ENCODE data around the gene C8G.

Gene C8G

GRCh38 chr9:136954270-136955083 is 9.4 kb downstream of the C8G start:
- no peak overlapping the region for H3K4me3 ChIP-seq (ENCODE audit: low read length in 2 of 2)
- no peaks in the 10 kb centered on the region for H3K27me3 ChIP-seq (ENCODE audit: control insufficient read depth in 2 of 2, insufficient read depth in 2 of 2, low read length in 2 of 2)
- H3K9ac ChIP-seq (ENCODE audit: low read depth in 1 of 2, low read length in 2 of 2) = no peak overlapping the region
- H3K36me3 ChIP-seq (ENCODE audit: control insufficient read depth in 2 of 2, insufficient read depth in 2 of 2, low read length in 2 of 2) = no peaks in the 10 kb centered on the region
- H3K27ac ChIP-seq (ENCODE audit: low read depth in 2 of 2, low read length in 2 of 2) = no peak overlapping the region
- no peaks in the 10 kb centered on the region for H3K9me3 ChIP-seq (ENCODE audit: control insufficient read depth in 2 of 2, low read length in 2 of 2)
- H3K4me1 ChIP-seq (ENCODE audit: control insufficient read depth in 2 of 2, insufficient read depth in 2 of 2, low read length in 2 of 2) = peaks cover 6 to 7% of the 10 kb centered on the region in 2 donors

- Histone ChIP-seq H3K4me3 (ENCODE audit: low read length in 2 of 2) (no peak overlapping the region), H3K27ac (ENCODE audit: low read depth in 2 of 2, low read length in 2 of 2) (no peak overlapping the region), H3K4me1 (ENCODE audit: control insufficient read depth in 2 of 2, insufficient read depth in 2 of 2, low read length in 2 of 2) (peaks cover 4% of the 10 kb centered on the region in 2 donors), H3K9me3 (ENCODE audit: control insufficient read depth in 2 of 2, low read length in 2 of 2) (no peaks in the 10 kb centered on the region), H3K9ac (ENCODE audit: low read depth in 1 of 2, low read length in 2 of 2) (no peak overlapping the region), H3K27me3 (ENCODE audit: control insufficient read depth in 2 of 2, insufficient read depth in 2 of 2, low read length in 2 of 2) (no peaks in the 10 kb centered on the region), H3K36me3 (ENCODE audit: control insufficient read depth in 2 of 2, insufficient read depth in 2 of 2, low read length in 2 of 2) (no peaks in the 10 kb centered on the region)
Observed at GRCh38 chr9:136955202-136955942, 10.3 kb downstream of the C8G start.

- H3K9me3 ChIP-seq (ENCODE audit: control insufficient read depth in 2 of 2, low read length in 2 of 2) = no peaks in the 10 kb centered on the region
- no peaks in the 10 kb centered on the region for H3K36me3 ChIP-seq (ENCODE audit: control insufficient read depth in 2 of 2, insufficient read depth in 2 of 2, low read length in 2 of 2)
- no peak overlapping the region for H3K9ac ChIP-seq (ENCODE audit: low read depth in 1 of 2, low read length in 2 of 2)
- H3K27ac ChIP-seq (ENCODE audit: low read depth in 2 of 2, low read length in 2 of 2) = no peak overlapping the region
- no peaks in the 10 kb centered on the region for H3K27me3 ChIP-seq (ENCODE audit: control insufficient read depth in 2 of 2, insufficient read depth in 2 of 2, low read length in 2 of 2)
- no peak overlapping the region for H3K4me3 ChIP-seq (ENCODE audit: low read length in 2 of 2)
- no peaks in the 10 kb centered on the region for H3K4me1 ChIP-seq (ENCODE audit: control insufficient read depth in 2 of 2, insufficient read depth in 2 of 2, low read length in 2 of 2)
Observed at GRCh38 chr9:136955943-136956335, 10.9 kb downstream of the C8G start.

GRCh38 chr9:136956604-136957003 is 11.6 kb downstream of the C8G start:
- H3K27me3 ChIP-seq (ENCODE audit: control insufficient read depth in 2 of 2, insufficient read depth in 2 of 2, low read length in 2 of 2) = no peaks in the 10 kb centered on the region
- no peak overlapping the region for H3K4me3 ChIP-seq (ENCODE audit: low read length in 2 of 2)
- H3K9me3 ChIP-seq (ENCODE audit: control insufficient read depth in 2 of 2, low read length in 2 of 2) = no peaks in the 10 kb centered on the region
- no peaks in the 10 kb centered on the region for H3K36me3 ChIP-seq (ENCODE audit: control insufficient read depth in 2 of 2, insufficient read depth in 2 of 2, low read length in 2 of 2)
- H3K4me1 ChIP-seq (ENCODE audit: control insufficient read depth in 2 of 2, insufficient read depth in 2 of 2, low read length in 2 of 2) = no peaks in the 10 kb centered on the region
- H3K27ac ChIP-seq (ENCODE audit: low read depth in 2 of 2, low read length in 2 of 2) = no peak overlapping the region
- no peak overlapping the region for H3K9ac ChIP-seq (ENCODE audit: low read depth in 1 of 2, low read length in 2 of 2)

- Histone ChIP-seq H3K36me3 (ENCODE audit: control insufficient read depth in 2 of 2, insufficient read depth in 2 of 2, low read length in 2 of 2) (no peaks in the 10 kb centered on the region), H3K27me3 (ENCODE audit: control insufficient read depth in 2 of 2, insufficient read depth in 2 of 2, low read length in 2 of 2) (no peaks in the 10 kb centered on the region), H3K4me1 (ENCODE audit: control insufficient read depth in 2 of 2, insufficient read depth in 2 of 2, low read length in 2 of 2) (no peaks in the 10 kb centered on the region), H3K9ac (ENCODE audit: low read depth in 1 of 2, low read length in 2 of 2) (no peak overlapping the region), H3K9me3 (ENCODE audit: control insufficient read depth in 2 of 2, low read length in 2 of 2) (no peaks in the 10 kb centered on the region), H3K27ac (ENCODE audit: low read depth in 2 of 2, low read length in 2 of 2) (no peak overlapping the region), H3K4me3 (ENCODE audit: low read length in 2 of 2) (no peak overlapping the region)
Observed at GRCh38 chr9:136957461-136957860, 12.4 kb downstream of the C8G start.

GRCh38 chr9:136957901-136958300 is 12.9 kb downstream of the C8G start:
- H3K36me3 ChIP-seq (ENCODE audit: control insufficient read depth in 2 of 2, insufficient read depth in 2 of 2, low read length in 2 of 2) = no peaks in the 10 kb centered on the region

GRCh38 chr9:136958473-136958872 is 13.4 kb downstream of the C8G start:
- Histone ChIP-seq H3K4me3 (ENCODE audit: low read length in 2 of 2) (no peak overlapping the region), H3K9me3 (ENCODE audit: control insufficient read depth in 2 of 2, low read length in 2 of 2) (no peaks in the 10 kb centered on the region), H3K36me3 (ENCODE audit: control insufficient read depth in 2 of 2, insufficient read depth in 2 of 2, low read length in 2 of 2) (no peaks in the 10 kb centered on the region), H3K4me1 (ENCODE audit: control insufficient read depth in 2 of 2, insufficient read depth in 2 of 2, low read length in 2 of 2) (no peaks in the 10 kb centered on the region), H3K9ac (ENCODE audit: low read depth in 1 of 2, low read length in 2 of 2) (no peak overlapping the region), H3K27ac (ENCODE audit: low read depth in 2 of 2, low read length in 2 of 2) (no peak overlapping the region), H3K27me3 (ENCODE audit: control insufficient read depth in 2 of 2, insufficient read depth in 2 of 2, low read length in 2 of 2) (no peaks in the 10 kb centered on the region)

More at GRCh38 chr9:136957901-136958300, 12.9 kb downstream of the C8G start:
- Histone ChIP-seq H3K9ac (ENCODE audit: low read depth in 1 of 2, low read length in 2 of 2) (no peak overlapping the region), H3K27me3 (ENCODE audit: control insufficient read depth in 2 of 2, insufficient read depth in 2 of 2, low read length in 2 of 2) (no peaks in the 10 kb centered on the region), H3K4me3 (ENCODE audit: low read length in 2 of 2) (no peak overlapping the region), H3K4me1 (ENCODE audit: control insufficient read depth in 2 of 2, insufficient read depth in 2 of 2, low read length in 2 of 2) (no peaks in the 10 kb centered on the region), H3K27ac (ENCODE audit: low read depth in 2 of 2, low read length in 2 of 2) (no peak overlapping the region), H3K9me3 (ENCODE audit: control insufficient read depth in 2 of 2, low read length in 2 of 2) (no peaks in the 10 kb centered on the region)

- Histone ChIP-seq H3K36me3 (ENCODE audit: control insufficient read depth in 2 of 2, insufficient read depth in 2 of 2, low read length in 2 of 2) (no peaks in the 10 kb centered on the region), H3K9me3 (ENCODE audit: control insufficient read depth in 2 of 2, low read length in 2 of 2) (no peaks in the 10 kb centered on the region), H3K9ac (ENCODE audit: low read depth in 1 of 2, low read length in 2 of 2) (no peak overlapping the region), H3K4me1 (ENCODE audit: control insufficient read depth in 2 of 2, insufficient read depth in 2 of 2, low read length in 2 of 2) (peaks cover 3% of the 10 kb centered on the region in 2 donors), H3K27me3 (ENCODE audit: control insufficient read depth in 2 of 2, insufficient read depth in 2 of 2, low read length in 2 of 2) (no peaks in the 10 kb centered on the region), H3K27ac (ENCODE audit: low read depth in 2 of 2, low read length in 2 of 2) (no peak overlapping the region), H3K4me3 (ENCODE audit: low read length in 2 of 2) (no peak overlapping the region)
Observed at GRCh38 chr9:136958898-136959850, 14.1 kb downstream of the C8G start.

GRCh38 chr9:136960212-136960937 is 15.3 kb downstream of the C8G start:
- H3K4me3 ChIP-seq (ENCODE audit: low read length in 2 of 2) = no peak overlapping the region
- no peaks in the 10 kb centered on the region for H3K27me3 ChIP-seq (ENCODE audit: control insufficient read depth in 2 of 2, insufficient read depth in 2 of 2, low read length in 2 of 2)
- H3K4me1 ChIP-seq (ENCODE audit: control insufficient read depth in 2 of 2, insufficient read depth in 2 of 2, low read length in 2 of 2) = peaks cover 8 to 10% of the 10 kb centered on the region in 2 donors
- H3K27ac ChIP-seq (ENCODE audit: low read depth in 2 of 2, low read length in 2 of 2) = no peak overlapping the region
- H3K36me3 ChIP-seq (ENCODE audit: control insufficient read depth in 2 of 2, insufficient read depth in 2 of 2, low read length in 2 of 2) = no peaks in the 10 kb centered on the region
- no peaks in the 10 kb centered on the region for H3K9me3 ChIP-seq (ENCODE audit: control insufficient read depth in 2 of 2, low read length in 2 of 2)
- no peak overlapping the region for H3K9ac ChIP-seq (ENCODE audit: low read depth in 1 of 2, low read length in 2 of 2)
